Astrocyte of the hippocampus (primary cell): Measurements from ENCODE around the gene BRF1.
"Not testable (repeated sequence)": the region's sequence is repeated elsewhere in the genome, so short reads cannot be mapped to it uniquely, and the experiment has no call there.

Experiments
- DNase-seq: peaks from one replicate; pipeline ENCODE4 v3.0.0; 2011; ENCODE audit warnings: low read depth, low spot score

BRF1 gene

DNA sequence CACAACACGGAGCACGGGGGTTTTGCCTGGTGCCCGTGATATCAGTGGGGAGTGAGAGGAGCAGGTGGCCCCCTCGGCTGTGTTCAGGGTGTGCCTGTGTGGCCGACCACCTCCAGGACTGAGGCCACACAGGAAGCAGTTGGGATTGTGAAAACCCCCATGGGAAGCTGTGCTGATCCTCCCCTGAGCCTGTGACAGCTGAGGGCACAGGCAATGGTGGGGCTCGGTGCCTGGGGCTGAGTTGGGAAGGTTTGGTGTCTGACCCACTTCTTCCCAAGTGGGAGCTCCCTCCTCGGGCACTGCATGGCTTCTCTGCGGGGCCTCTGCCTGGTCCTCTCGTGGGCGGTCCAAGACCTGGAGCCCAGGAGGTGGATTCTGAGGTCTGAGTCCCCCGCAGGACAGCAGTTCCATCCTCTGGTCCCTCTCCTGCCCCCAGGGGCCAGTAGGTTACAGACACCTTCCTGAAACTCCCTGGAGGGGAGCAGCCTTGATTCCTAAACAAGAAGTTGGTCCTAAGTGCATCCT lies 31.6 kb upstream of the BRF1 start:
- DNase-seq = no peak

DNA sequence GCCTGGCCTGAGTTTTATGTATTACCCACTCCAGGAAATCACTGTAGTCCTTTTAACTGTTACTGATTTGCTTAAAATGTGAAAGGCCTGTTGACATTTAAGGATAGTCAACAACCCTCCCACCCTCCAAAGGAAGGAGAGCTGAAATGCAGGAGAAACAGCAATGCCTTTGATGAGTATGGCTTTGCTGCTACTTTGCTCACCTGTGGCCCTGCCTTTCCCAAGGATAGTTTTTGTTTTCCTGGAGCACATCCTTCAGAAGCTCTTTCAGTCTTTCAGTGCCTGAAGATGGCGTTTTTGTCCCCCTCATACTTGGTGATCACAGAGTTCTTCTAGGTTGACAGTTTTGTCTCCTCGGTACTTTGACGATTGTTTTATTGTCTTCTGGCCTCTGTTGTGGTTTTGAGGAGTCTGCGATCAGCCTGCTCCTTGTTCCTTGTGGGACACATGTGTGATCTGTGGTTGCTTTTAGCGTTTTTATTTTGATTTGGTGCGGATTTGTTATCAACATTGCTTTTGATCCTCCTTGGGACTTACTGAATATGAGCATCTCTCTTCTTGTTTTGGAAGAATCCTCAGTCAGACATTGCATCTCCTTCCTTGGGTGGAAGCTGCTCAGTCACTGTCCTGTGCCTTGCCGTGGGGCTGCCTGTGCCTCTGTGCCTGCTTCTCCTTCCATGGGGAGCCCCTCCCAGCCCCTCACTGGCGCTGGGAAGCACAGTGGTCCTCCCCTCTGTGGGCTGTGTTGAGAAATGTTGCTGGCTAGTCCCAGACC lies 31.0 kb upstream of the BRF1 start:
- DNase-seq = no peak

DNA sequence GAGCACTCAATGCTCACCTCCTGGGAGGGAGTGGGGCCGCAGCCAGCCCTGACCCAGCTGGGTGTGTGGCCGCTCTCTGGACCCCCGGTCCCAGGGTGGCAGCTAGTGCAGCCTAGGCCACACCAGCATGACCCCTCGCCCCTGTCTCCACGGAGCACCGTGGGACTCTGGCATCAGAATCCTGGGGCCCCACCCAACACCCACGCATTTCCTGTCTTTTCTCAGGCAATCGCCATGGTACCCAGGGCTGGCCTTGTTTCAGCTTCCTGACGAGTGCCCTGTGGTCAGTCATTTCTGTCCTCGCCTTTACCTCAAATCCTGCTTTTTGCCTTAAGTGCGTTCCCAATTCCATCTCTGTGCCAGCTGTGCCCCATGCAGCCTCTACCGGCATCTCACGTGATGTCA lies 29.7 kb upstream of the BRF1 start:
- DNase-seq = peak; percentile 37

GRCh38 chr14:105329411-105330150 lies 28.8 kb upstream of the BRF1 start:
- no peak for DNase-seq

GRCh38 chr14:105328678-105329390 lies 28.0 kb upstream of the BRF1 start:
- no peak for DNase-seq

GRCh38 chr14:105328070-105328677 lies 27.4 kb upstream of the BRF1 start:
- no peak for DNase-seq

DNA sequence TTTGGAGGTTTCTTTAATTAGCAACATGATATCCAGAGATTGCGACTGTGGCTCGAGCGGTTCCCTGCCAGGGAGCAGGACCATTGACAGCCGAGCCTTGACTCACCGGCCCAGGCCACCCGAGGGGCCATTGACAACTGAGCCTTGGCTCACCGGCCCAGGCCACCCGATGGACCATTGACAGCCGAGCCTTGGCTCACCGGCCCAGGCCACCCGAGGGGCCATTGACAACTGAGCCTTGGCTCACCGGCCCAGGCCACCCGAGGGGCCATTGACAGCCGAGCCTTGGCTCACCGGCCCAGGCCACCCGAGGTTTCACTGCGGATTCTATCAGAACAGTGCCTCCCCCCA lies 26.9 kb upstream of the BRF1 start:
- not testable (repeated sequence) for DNase-seq

DNA sequence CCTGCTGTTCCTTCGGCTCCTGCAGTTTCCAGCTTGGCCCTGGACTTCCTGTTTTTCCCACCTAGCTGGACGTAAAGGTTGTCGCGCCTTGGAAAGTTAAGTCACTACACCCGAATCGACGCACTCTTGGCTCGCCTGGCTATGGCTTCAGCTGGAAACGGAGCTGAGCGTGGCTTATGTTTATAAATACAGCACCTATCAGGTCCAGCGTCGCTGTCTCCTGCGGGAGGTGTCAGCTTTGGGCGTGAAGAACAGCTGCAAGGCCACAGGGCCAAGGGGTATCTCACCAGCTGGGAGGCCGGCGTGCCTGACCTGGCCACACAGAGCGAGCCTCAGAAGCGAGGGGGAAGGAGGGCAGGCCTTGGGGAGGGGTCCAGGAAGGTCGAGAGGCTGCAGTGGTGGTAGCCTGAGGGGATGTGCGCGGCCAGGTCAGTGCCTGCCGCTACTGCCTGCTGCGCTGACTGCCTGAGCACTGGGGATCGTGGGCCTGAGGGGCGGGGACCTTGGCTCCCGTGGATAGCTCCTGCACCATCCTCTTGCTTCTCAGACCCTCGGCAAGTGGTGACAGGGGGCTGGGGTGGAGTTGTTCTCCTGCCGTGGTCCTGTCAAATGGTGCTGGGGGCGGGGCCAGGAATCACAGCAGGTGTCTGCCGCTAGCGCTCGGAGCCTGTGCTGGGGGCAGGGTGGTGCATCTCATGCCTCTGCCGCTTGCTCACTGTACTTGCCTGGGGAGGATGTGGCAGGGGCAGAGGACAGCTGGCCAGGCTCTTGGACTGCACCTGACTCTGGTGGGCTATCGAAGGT lies 26.3 kb upstream of the BRF1 start:
- no peak for DNase-seq

- no peak for DNase-seq
Observed at GRCh38 chr14:105326568-105326867, 25.7 kb upstream of the BRF1 start.

- no peak for DNase-seq
Observed at GRCh38 chr14:105325716-105326567, 25.1 kb upstream of the BRF1 start.

DNA sequence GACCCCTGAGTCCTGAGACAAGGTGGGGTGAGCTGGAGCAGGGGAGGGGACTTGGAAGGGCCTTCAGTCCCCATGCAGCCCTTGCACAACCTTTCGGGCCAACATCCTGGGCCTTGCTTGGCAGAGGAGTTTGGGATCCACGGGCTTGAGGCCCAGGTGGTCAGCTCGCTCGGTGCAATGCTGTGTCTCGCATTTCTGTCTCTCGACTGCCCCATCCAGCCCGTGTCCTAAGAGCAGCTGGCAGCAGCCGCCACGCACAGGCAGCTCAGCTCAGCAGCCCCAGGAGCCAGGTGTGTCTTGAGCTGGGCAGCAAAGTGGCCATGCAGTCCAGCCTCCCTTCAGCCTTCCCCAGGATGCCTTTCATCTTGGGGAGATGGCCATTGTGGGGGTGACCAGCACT lies 24.5 kb upstream of the BRF1 start:
- no peak for DNase-seq

DNA sequence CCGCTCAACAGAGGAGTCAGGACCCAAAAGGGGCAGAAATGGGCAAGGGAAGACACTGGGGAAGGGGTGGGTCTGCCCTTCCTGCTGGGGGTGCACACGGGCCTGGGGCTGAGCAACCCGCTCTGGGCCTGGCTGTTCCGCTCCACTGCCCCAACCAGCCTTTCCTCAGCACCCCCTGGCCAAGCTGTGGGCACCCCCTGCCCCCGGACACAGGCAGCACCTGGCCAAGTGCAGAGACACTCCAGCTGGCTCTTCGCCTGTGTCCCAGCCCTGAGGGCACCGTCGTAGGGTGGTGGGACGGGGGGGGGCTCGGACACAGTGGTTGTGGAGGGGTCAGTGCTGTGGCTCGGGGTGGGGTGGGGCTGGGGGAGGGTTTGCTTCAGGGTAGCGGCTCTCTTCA lies 24.1 kb upstream of the BRF1 start:
- DNase-seq = no peak

DNA sequence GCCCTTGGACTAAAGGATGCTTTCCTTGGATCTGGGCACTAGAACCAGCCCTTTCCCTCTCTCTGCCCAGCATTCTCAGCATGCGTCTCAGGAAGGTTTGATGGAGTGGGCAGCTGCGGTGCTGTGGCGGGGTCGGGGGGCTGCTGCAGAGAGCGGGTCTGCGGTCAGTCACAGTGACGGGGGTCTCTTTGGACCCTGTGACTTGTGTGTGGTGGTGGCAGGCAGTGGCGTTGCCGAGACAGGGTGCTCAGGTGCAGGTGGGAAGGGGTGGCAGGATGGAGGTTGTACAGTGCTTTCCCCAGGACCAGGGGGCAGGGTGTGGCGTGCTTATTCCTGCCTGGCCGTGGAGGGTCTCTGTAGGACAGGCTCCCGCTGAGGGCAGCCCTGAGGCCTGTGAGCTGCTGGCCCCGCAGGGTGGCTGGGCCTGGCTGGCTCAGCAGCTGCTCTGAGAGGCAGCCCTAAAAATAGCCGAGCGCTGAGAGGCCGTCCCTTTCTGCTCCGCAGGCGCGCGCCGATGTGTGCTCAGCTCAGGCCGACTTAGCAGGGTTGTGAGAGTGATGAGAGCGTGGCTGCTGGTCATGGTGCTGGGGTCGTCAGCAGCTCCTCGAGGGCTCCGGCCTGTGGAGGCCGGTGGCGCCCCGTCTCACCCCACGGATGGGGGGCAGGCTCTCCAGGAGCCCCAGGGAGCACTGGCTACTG lies 23.4 kb upstream of the BRF1 start:
- DNase-seq = no peak

DNA sequence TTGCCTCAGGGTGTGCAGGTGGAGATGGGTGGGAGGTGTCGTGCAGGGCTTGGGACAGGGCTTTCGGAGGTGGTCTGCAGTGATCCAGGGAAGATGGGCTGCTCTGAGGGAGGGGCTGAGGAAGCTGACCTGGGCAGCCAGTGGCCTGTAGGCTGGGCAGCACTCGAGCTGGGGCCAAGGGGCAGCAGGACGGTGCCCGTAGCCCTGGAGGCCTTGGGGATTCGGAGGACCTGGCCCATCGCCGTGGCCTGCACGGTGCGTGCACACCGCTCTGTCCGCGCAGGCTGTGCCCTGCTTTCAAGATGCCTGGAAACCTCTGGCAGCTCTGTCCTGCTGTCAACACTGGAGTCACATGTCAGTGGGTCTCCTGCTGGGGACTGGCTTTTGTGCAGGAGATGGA lies 22.9 kb upstream of the BRF1 start:
- no peak for DNase-seq

DNA sequence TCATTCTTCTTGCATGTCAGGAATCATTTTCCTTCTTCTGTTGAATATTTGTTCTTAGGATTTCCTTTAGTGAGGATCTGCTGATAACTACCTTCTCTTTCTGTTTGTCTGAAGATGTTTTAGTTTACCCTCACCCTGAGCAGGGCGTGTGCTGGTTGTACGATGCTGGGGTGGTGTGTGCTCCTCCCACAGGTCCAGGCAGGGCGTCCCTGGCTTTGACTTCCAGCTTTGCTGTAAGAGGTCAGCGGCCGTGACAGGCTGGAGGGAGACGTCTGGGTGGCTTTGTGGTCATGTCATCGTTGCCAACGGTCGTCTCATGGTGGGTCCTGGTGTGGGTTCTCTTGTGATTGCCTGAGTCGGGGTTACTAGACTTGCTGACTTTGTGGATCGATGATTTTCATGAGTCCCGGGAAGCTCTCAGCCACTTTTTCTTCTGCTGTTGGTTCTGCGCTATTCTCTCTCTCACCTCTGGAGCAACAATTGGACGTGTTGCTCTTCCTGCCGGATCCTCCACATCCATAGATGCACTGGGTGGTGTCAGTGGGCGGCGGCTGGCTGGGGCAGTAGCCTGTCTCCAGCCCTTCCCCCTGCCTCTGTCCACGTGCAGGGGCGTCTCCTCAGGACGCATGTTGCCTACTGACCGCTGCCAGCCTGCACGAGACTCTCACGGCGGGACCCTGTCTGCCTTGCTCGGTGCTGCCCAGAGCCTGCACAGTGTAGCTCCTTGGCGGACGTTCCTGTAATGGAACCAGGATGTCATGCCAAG lies 22.2 kb upstream of the BRF1 start:
- no peak for DNase-seq

DNA sequence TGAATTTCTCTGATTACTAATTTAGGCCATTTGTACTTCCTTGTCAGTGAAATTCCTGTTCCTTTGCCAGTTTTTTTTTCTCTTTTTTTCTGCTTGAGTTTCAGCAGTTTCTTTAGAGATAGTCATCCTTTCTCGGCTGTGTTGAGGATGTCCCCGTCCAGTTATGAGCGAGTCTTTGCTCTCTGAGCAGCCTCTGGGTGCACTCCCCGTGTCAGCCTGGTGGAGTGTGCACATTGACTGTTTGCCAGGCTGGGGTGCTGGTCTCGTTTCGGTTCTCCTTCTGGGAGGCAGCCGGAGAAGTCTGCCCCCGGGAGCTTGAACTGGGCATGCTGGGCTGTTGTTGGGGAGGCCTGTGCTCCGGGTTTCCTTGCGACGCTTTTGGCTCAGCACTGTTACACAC lies 16.7 kb upstream of the BRF1 start:
- DNase-seq = peak; percentile 56

DNA sequence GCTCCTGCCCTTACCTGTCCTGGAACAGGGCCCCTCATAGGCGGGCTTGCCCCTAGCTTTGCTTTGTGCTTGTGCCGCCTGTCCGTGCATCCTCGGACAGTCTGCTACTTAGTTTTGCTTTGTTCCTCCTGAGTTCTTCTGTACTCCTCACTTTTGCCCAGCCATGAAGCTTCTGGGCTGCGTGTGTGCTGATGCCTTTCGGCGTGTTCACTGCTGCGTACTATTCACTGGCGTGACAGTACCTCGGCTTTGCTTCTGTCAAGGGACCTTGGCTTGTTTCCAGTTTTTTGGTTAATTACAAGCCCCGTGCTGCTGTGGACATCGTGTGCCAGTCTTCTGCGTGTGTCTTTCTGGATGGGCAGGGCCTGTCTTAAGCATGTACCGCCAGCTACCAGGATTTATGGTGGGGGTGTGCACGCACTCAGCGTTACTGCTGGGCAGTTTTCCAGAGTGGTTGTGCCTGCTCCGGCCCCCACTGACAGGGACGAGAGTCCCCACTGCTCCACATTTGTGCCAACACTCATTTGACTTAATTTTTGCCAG lies 16.2 kb upstream of the BRF1 start:
- DNase-seq = no peak

DNA sequence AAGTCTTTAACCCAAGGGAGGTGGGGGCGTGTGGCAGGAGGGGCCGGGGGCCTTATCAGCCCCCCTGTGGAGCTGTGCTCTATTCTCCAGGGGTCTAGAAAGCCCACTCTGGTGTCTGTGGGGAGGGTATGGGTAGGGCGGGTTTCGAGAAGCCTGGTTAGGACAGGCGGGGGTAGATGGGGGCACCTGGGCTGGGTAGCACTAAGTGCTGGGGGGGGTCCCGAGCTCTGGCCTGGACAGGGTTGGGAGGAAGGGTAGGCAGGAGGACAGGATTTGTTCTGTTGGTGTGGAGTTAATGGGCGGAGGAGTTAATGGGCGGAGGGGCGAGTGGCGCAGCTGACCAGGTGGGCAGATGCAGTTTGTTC lies 15.8 kb upstream of the BRF1 start:
- DNase-seq = no peak
